ENCODE data around the gene TBC1D19. TPM values are rescaled to one million over a fixed set of nuclear protein-coding genes. Genes with fewer than 3 reads are reported as not detected.
"Not testable (repeated sequence)": the region's sequence is repeated elsewhere in the genome, so short reads cannot be mapped to it uniquely, and the experiment has no call there.

TBC1D19 gene
- total and polyA plus RNA-seq, 2 experiments from 2014 or later: 18.1 to 25.0 TPM

GRCh38 chr4:26685250-26685649 is 101.4 kb downstream of the TBC1D19 start:
- Histone ChIP-seq H2AFZ (peak overlapping the region; percentile 61), H3K9me2 (ENCODE audit: insufficient read depth) (no peaks in the 10 kb centered on the region)
- peak; percentile 25 for DNase-seq

GRCh38 chr4:26687728-26688127 is 103.8 kb downstream of the TBC1D19 start:
- peaks cover 32% of the 10 kb centered on the region for H3F3A ChIP-seq (ENCODE audit: insufficient read depth)
- H3K9ac ChIP-seq: peak overlapping the region; percentile 41; the same call in 1 of the 2 replicates
- peak; percentile 85 for DNase-seq
- H3K27me3 ChIP-seq (replicated peaks; ENCODE audit: insufficient read depth): no peaks in the 10 kb centered on the region
- peaks cover 12% of the 10 kb centered on the region for H3K36me3 ChIP-seq (ENCODE audit: low read depth)
- peaks cover 52% of the 10 kb centered on the region for H3K4me1 ChIP-seq (ENCODE audit: insufficient read depth)
- no peak overlapping the region for H3K4me3 ChIP-seq
- TF ChIP-seq EZH2 (IDR thresholded peaks at IDR 0.05; ENCODE audit: insufficient read depth, poor library complexity, severe bottlenecking) (no peak), EZH2phosphoT487 (IDR thresholded peaks at IDR 0.05; ENCODE audit: insufficient read depth, low read depth) (no peak)
- H3K4me2 ChIP-seq (ENCODE audit: unreplicated experiment): peak overlapping the region; percentile 63
- H3K9me3 ChIP-seq (ENCODE audit: low read depth): no peaks in the 10 kb centered on the region
- H4K20me1 ChIP-seq (ENCODE audit: insufficient read depth): no peaks in the 10 kb centered on the region
- H3K9me2 ChIP-seq (ENCODE audit: insufficient read depth): no peaks in the 10 kb centered on the region
- in situ Hi-C loops (cut with MboI): no loop called here
- peak overlapping the region; percentile 78 for H3K27ac ChIP-seq
- no peak overlapping the region for H2AFZ ChIP-seq
- 28 to 34% methylated on average over 2 of the region's 2 CpGs for WGBS, 2 experiments (ENCODE audit: low coverage in 1 of 2, low lambda C conversion rate in 2 of 2, missing lambda C conversion rate in 2 of 2)
- H3K79me2 ChIP-seq (ENCODE audit: insufficient read depth): no peaks in the 10 kb centered on the region

More at GRCh38 chr4:26685250-26685649, 101.4 kb downstream of the TBC1D19 start:
- Histone ChIP-seq H3K4me1 (ENCODE audit: insufficient read depth) (peaks cover 44% of the 10 kb centered on the region), H3K27me3 (replicated peaks; ENCODE audit: insufficient read depth) (no peaks in the 10 kb centered on the region), H3K9me3 (ENCODE audit: low read depth) (no peaks in the 10 kb centered on the region), H3K4me3 (no peak overlapping the region), H3K4me2 (ENCODE audit: unreplicated experiment) (peak overlapping the region; percentile 40), H3K27ac (peak overlapping the region; percentile 78), H3K79me2 (ENCODE audit: insufficient read depth) (no peaks in the 10 kb centered on the region), H3K9ac (peak overlapping the region; percentile 26), H3K36me3 (ENCODE audit: low read depth) (peaks cover under 1% of the 10 kb centered on the region; the same call in 1 of the 2 replicates), H4K20me1 (ENCODE audit: insufficient read depth) (no peaks in the 10 kb centered on the region), H3F3A (ENCODE audit: insufficient read depth) (peaks cover 27% of the 10 kb centered on the region)
- 50 to 60% methylated on average over 1 of the region's 1 CpG for WGBS, 2 experiments (ENCODE audit: low coverage in 1 of 2, low lambda C conversion rate in 2 of 2, missing lambda C conversion rate in 2 of 2)
- TF ChIP-seq EZH2phosphoT487 (IDR thresholded peaks at IDR 0.05; ENCODE audit: insufficient read depth, low read depth) (no peak), EZH2 (IDR thresholded peaks at IDR 0.05; ENCODE audit: insufficient read depth, poor library complexity, severe bottlenecking) (no peak)
- in situ Hi-C loops (cut with MboI): no loop called here

GRCh38 chr4:26690506-26690905 is 106.6 kb downstream of the TBC1D19 start:
- peaks cover 12% of the 10 kb centered on the region for H3K36me3 ChIP-seq (ENCODE audit: low read depth)
- no peaks in the 10 kb centered on the region for H4K20me1 ChIP-seq (ENCODE audit: insufficient read depth)
- no peak overlapping the region for H3K27ac ChIP-seq
- H3K27me3 ChIP-seq (replicated peaks; ENCODE audit: insufficient read depth): no peaks in the 10 kb centered on the region
- H3K4me3 ChIP-seq: no peak overlapping the region
- no peak overlapping the region for H3K9ac ChIP-seq
- no peaks in the 10 kb centered on the region for H3K79me2 ChIP-seq (ENCODE audit: insufficient read depth)
- H2AFZ ChIP-seq: no peak overlapping the region
- no peak for DNase-seq
- TF ChIP-seq EZH2 (IDR thresholded peaks at IDR 0.05; ENCODE audit: insufficient read depth, poor library complexity, severe bottlenecking): no peak
- TF ChIP-seq EZH2phosphoT487 (IDR thresholded peaks at IDR 0.05; ENCODE audit: insufficient read depth, low read depth): no peak
- peaks cover 22% of the 10 kb centered on the region for H3F3A ChIP-seq (ENCODE audit: insufficient read depth)
- H3K9me2 ChIP-seq (ENCODE audit: insufficient read depth): no peaks in the 10 kb centered on the region
- peaks cover 44% of the 10 kb centered on the region for H3K4me1 ChIP-seq (ENCODE audit: insufficient read depth)
- H3K4me2 ChIP-seq (ENCODE audit: unreplicated experiment): no peak overlapping the region
- no peaks in the 10 kb centered on the region for H3K9me3 ChIP-seq (ENCODE audit: low read depth)
- in situ Hi-C loops (cut with MboI): no loop called here
- whole genome bisulfite sequencing, 2 experiments (ENCODE audit: low coverage in 1 of 2, low lambda C conversion rate in 2 of 2, missing lambda C conversion rate in 2 of 2): 79 to 81% methylated on average over 3 of the region's 3 CpGs

- H3K27ac ChIP-seq: no peak overlapping the region
- in situ Hi-C loops (cut with MboI): no loop called here
- no peak overlapping the region for H3K4me2 ChIP-seq (ENCODE audit: unreplicated experiment)
- TF ChIP-seq EZH2phosphoT487 (IDR thresholded peaks at IDR 0.05; ENCODE audit: insufficient read depth, low read depth): no peak
- no peak for TF ChIP-seq EZH2 (IDR thresholded peaks at IDR 0.05; ENCODE audit: insufficient read depth, poor library complexity, severe bottlenecking)
- H3K27me3 ChIP-seq (replicated peaks; ENCODE audit: insufficient read depth): no peaks in the 10 kb centered on the region
- H3K9me2 ChIP-seq (ENCODE audit: insufficient read depth): no peaks in the 10 kb centered on the region
- H3K4me3 ChIP-seq: no peak overlapping the region
- H3K79me2 ChIP-seq (ENCODE audit: insufficient read depth): no peaks in the 10 kb centered on the region
- DNase-seq: peak; percentile 56
- 74 to 75% methylated on average over 4 of the region's 4 CpGs for WGBS, 2 experiments (ENCODE audit: low coverage in 1 of 2, low lambda C conversion rate in 2 of 2, missing lambda C conversion rate in 2 of 2)
- peaks cover 27% of the 10 kb centered on the region for H3K4me1 ChIP-seq (ENCODE audit: insufficient read depth)
- peaks cover 7% of the 10 kb centered on the region; the same call in 1 of the 2 replicates for H3F3A ChIP-seq (ENCODE audit: insufficient read depth)
- H3K9me3 ChIP-seq (ENCODE audit: low read depth): no peaks in the 10 kb centered on the region
- peaks cover 12% of the 10 kb centered on the region for H3K36me3 ChIP-seq (ENCODE audit: low read depth)
- H4K20me1 ChIP-seq (ENCODE audit: insufficient read depth): no peaks in the 10 kb centered on the region
- H3K9ac ChIP-seq: no peak overlapping the region
- H2AFZ ChIP-seq: no peak overlapping the region
These were observed 108.3 kb downstream of the TBC1D19 start for GRCh38 chr4:26692014-26692726.

GRCh38 chr4:26694131-26694530 is 110.2 kb downstream of the TBC1D19 start:
- in situ Hi-C loops (cut with MboI); H3F3A ChIP-seq (ENCODE audit: insufficient read depth); H3K27ac ChIP-seq; H3K79me2 ChIP-seq (ENCODE audit: insufficient read depth); H2AFZ ChIP-seq; H3K27me3 ChIP-seq (replicated peaks; ENCODE audit: insufficient read depth); H3K4me1 ChIP-seq (ENCODE audit: insufficient read depth); DNase-seq; H3K9me2 ChIP-seq (ENCODE audit: insufficient read depth); H3K9ac ChIP-seq; H4K20me1 ChIP-seq (ENCODE audit: insufficient read depth); H3K9me3 ChIP-seq (ENCODE audit: low read depth); H3K4me3 ChIP-seq; H3K4me2 ChIP-seq (ENCODE audit: unreplicated experiment): not testable (repeated sequence)
- WGBS, 2 experiments (ENCODE audit: low coverage in 1 of 2, low lambda C conversion rate in 2 of 2, missing lambda C conversion rate in 2 of 2): 92 to 96% methylated on average over 13 of the region's 13 CpGs
- H3K36me3 ChIP-seq (ENCODE audit: low read depth): peaks cover 12% of the 10 kb centered on the region
